ENCODE measurements around the gene TNIP2. TPM values are rescaled to one million over a fixed set of nuclear protein-coding genes. Genes with fewer than 3 reads are reported as not detected.

TNIP2 gene
- total and polyA plus RNA-seq, 2 of the 8 experiments (the other 6 are each of a cell fraction or from before 2014, with no cell fraction given) = 23.7 to 37.7 TPM

DNA sequence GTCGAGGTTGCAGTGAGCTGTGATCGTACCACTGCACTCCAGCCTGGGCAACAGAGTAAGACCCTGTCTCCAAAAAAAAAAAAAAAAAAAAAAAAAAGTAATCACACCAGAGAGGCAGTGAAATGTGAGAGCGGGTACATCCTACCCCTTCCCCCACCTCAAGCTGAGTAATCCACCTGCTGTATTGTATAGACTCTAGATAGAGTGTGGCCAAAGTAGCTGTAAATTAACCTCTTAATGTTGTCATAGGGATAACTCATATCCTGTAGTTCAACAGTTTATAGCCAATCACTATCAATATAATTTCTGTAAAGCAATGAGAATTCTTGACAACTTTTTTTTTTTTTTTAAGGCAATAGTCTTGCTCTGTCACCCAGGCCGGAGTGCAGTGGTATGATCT, 30.8 kb downstream of the TNIP2 start (continued):
- TF ChIP-seq GTF2F1 (IDR thresholded peaks at IDR 0.05; ENCODE audit: borderline replicate concordance, low read depth, low read length) = no peak
- no peak for TF ChIP-seq CBX5 (IDR thresholded peaks at IDR 0.05; ENCODE audit: low read depth, low read length)
- TF ChIP-seq SP4 (IDR thresholded peaks at IDR 0.05; ENCODE audit: low read length) = no peak
- TF ChIP-seq, protein P1, sequence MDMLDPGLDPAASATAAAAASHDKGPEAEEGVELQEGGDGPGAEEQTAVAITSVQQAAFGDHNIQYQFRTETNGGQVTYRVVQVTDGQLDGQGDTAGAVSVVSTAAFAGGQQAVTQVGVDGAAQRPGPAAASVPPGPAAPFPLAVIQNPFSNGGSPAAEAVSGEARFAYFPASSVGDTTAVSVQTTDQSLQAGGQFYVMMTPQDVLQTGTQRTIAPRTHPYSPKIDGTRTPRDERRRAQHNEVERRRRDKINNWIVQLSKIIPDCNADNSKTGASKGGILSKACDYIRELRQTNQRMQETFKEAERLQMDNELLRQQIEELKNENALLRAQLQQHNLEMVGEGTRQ (IDR thresholded peaks at IDR 0.05; ENCODE audit: low read length) = no peak
- no peak for TF ChIP-seq NRF1 (IDR thresholded peaks at IDR 0.05; ENCODE audit: low read depth, low read length)
- no peak for TF ChIP-seq KDM4A (IDR thresholded peaks at IDR 0.05; ENCODE audit: low read depth, low read length, severe bottlenecking)
- no peak for TF ChIP-seq CEBPB (IDR thresholded peaks at IDR 0.05; ENCODE audit: low read depth, low read length)
- TF ChIP-seq SUZ12 (IDR thresholded peaks at IDR 0.05; ENCODE audit: low read length) = no peak
- TF ChIP-seq, protein P2, sequence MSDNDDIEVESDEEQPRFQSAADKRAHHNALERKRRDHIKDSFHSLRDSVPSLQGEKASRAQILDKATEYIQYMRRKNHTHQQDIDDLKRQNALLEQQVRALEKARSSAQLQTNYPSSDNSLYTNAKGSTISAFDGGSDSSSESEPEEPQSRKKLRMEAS (IDR thresholded peaks at IDR 0.05) = no peak
